HUES48 (cell line): ENCODE measurements around the gene CCDC170.

Source experiments
- H3K27ac ChIP-seq: one replicate; pipeline ENCODE4 v1.7.0; 2013; ENCODE audit warnings: low read depth, low read length, inconsistent platforms
- H3K27me3 ChIP-seq: 2 replicates; pipeline ENCODE4 v1.6.1; 2013; ENCODE audit warnings: mild to moderate bottlenecking, low read length; ENCODE audit not compliant: control insufficient read depth, insufficient read depth
- H3K36me3 ChIP-seq: 2 replicates; pipeline ENCODE4 v1.6.1; 2013; ENCODE audit warnings: low read length; ENCODE audit not compliant: control insufficient read depth, insufficient read depth
- H3K4me1 ChIP-seq: 2 replicates; pipeline ENCODE4 v1.6.1; 2013; ENCODE audit warnings: mild to moderate bottlenecking, low read length; ENCODE audit not compliant: control insufficient read depth, insufficient read depth
- H3K4me3 ChIP-seq: 2 replicates; pipeline ENCODE4 v1.5.1; 2013; ENCODE audit warnings: mild to moderate bottlenecking, low read depth, low read length
- H3K9ac ChIP-seq: 2 replicates; pipeline ENCODE4 v1.6.1; 2013; ENCODE audit warnings: mild to moderate bottlenecking, low read depth, low read length, moderate library complexity
- H3K9me3 ChIP-seq: 2 replicates; pipeline ENCODE4 v1.6.1; 2013; ENCODE audit warnings: low read length; ENCODE audit not compliant: control insufficient read depth, insufficient read depth

Gene CCDC170

GRCh38 chr6:151656392-151656791 lies 162.6 kb downstream of the CCDC170 start:
- 0 out of 2 replicates have a peak, but pooled peaks cover 4% of the 10 kb centered on the region for H3K4me1 ChIP-seq
- H3K9me3 ChIP-seq, result no peaks in the 10 kb centered on the region; the same call in 1 of the 2 replicates
- H3K36me3 ChIP-seq, result no peaks in the 10 kb centered on the region
- H3K4me3 ChIP-seq, result no peak overlapping the region
- no peak overlapping the region for H3K27ac ChIP-seq
- no peaks in the 10 kb centered on the region for H3K27me3 ChIP-seq
- H3K9ac ChIP-seq, result no peak overlapping the region

GRCh38 chr6:151658091-151658490 lies 164.3 kb downstream of the CCDC170 start:
- no peak overlapping the region for H3K4me3 ChIP-seq
- H3K9ac ChIP-seq, result no peak overlapping the region
- no peaks in the 10 kb centered on the region for H3K36me3 ChIP-seq
- no peaks in the 10 kb centered on the region; the same call in 1 of the 2 replicates for H3K9me3 ChIP-seq
- no peaks in the 10 kb centered on the region for H3K4me1 ChIP-seq
- no peak overlapping the region for H3K27ac ChIP-seq
- no peaks in the 10 kb centered on the region for H3K27me3 ChIP-seq

GRCh38 chr6:151659212-151659611 lies 165.4 kb downstream of the CCDC170 start:
- Histone ChIP-seq H3K27ac (no peak overlapping the region), H3K27me3 (no peaks in the 10 kb centered on the region), H3K9me3 (no peaks in the 10 kb centered on the region; the same call in 1 of the 2 replicates), H3K9ac (no peak overlapping the region), H3K36me3 (no peaks in the 10 kb centered on the region), H3K4me3 (no peak overlapping the region), H3K4me1 (no peaks in the 10 kb centered on the region)

GRCh38 chr6:151661509-151661908 lies 167.7 kb downstream of the CCDC170 start:
- no peak overlapping the region for H3K4me3 ChIP-seq
- no peak overlapping the region for H3K9ac ChIP-seq
- no peak overlapping the region for H3K27ac ChIP-seq
- H3K9me3 ChIP-seq, result no peaks in the 10 kb centered on the region
- no peaks in the 10 kb centered on the region for H3K36me3 ChIP-seq
- no peaks in the 10 kb centered on the region for H3K27me3 ChIP-seq
- no peaks in the 10 kb centered on the region for H3K4me1 ChIP-seq

GRCh38 chr6:151661928-151662327 lies 168.1 kb downstream of the CCDC170 start:
- H3K4me1 ChIP-seq, result no peaks in the 10 kb centered on the region
- no peaks in the 10 kb centered on the region for H3K36me3 ChIP-seq
- no peak overlapping the region for H3K4me3 ChIP-seq
- H3K27me3 ChIP-seq, result no peaks in the 10 kb centered on the region
- H3K27ac ChIP-seq, result no peak overlapping the region
- no peaks in the 10 kb centered on the region for H3K9me3 ChIP-seq
- H3K9ac ChIP-seq, result no peak overlapping the region

- H3K27ac ChIP-seq, result no peak overlapping the region
- no peaks in the 10 kb centered on the region for H3K4me1 ChIP-seq
- no peak overlapping the region for H3K9ac ChIP-seq
- no peaks in the 10 kb centered on the region for H3K9me3 ChIP-seq
- no peak overlapping the region for H3K4me3 ChIP-seq
- no peaks in the 10 kb centered on the region for H3K27me3 ChIP-seq
- no peaks in the 10 kb centered on the region for H3K36me3 ChIP-seq
Measured at GRCh38 chr6:151663559-151663958, 169.7 kb downstream of the CCDC170 start.

- Histone ChIP-seq H3K27ac (no peak overlapping the region), H3K27me3 (no peaks in the 10 kb centered on the region), H3K36me3 (no peaks in the 10 kb centered on the region), H3K9ac (no peak overlapping the region), H3K4me1 (no peaks in the 10 kb centered on the region), H3K4me3 (no peak overlapping the region), H3K9me3 (no peaks in the 10 kb centered on the region)
Measured at GRCh38 chr6:151664390-151664789, 170.6 kb downstream of the CCDC170 start.

GRCh38 chr6:151665329-151665728 lies 171.5 kb downstream of the CCDC170 start:
- Histone ChIP-seq H3K36me3 (no peaks in the 10 kb centered on the region), H3K27ac (no peak overlapping the region), H3K9ac (no peak overlapping the region), H3K4me1 (no peaks in the 10 kb centered on the region), H3K4me3 (no peak overlapping the region), H3K27me3 (no peaks in the 10 kb centered on the region), H3K9me3 (no peaks in the 10 kb centered on the region)

GRCh38 chr6:151666526-151666925 lies 172.7 kb downstream of the CCDC170 start:
- Histone ChIP-seq H3K4me1 (no peaks in the 10 kb centered on the region), H3K9ac (no peak overlapping the region), H3K4me3 (no peak overlapping the region), H3K9me3 (no peaks in the 10 kb centered on the region), H3K27ac (no peak overlapping the region), H3K36me3 (no peaks in the 10 kb centered on the region), H3K27me3 (no peaks in the 10 kb centered on the region)

- no peak overlapping the region for H3K4me3 ChIP-seq
- H3K9ac ChIP-seq, result no peak overlapping the region
- no peaks in the 10 kb centered on the region for H3K36me3 ChIP-seq
- H3K27me3 ChIP-seq, result no peaks in the 10 kb centered on the region
- H3K4me1 ChIP-seq, result no peaks in the 10 kb centered on the region
- H3K27ac ChIP-seq, result no peak overlapping the region
- no peaks in the 10 kb centered on the region for H3K9me3 ChIP-seq
Measured at GRCh38 chr6:151669208-151669560, 175.4 kb downstream of the CCDC170 start.

GRCh38 chr6:151670116-151670515 lies 176.3 kb downstream of the CCDC170 start:
- H3K36me3 ChIP-seq, result no peaks in the 10 kb centered on the region
- H3K9me3 ChIP-seq, result no peaks in the 10 kb centered on the region
- H3K9ac ChIP-seq, result no peak overlapping the region
- H3K27me3 ChIP-seq, result no peaks in the 10 kb centered on the region
- H3K27ac ChIP-seq, result no peak overlapping the region
- no peaks in the 10 kb centered on the region for H3K4me1 ChIP-seq
- H3K4me3 ChIP-seq, result no peak overlapping the region
